Measurements from ENCODE around the gene NLRP11.
"Not testable (repeated sequence)": the region's sequence is repeated elsewhere in the genome, so short reads cannot be mapped to it uniquely, and the experiment has no call there.

GRCh38 chr19:55769632-55770031 lies 62.2 kb downstream of the NLRP11 start:
- TF ChIP-seq, protein P1, sequence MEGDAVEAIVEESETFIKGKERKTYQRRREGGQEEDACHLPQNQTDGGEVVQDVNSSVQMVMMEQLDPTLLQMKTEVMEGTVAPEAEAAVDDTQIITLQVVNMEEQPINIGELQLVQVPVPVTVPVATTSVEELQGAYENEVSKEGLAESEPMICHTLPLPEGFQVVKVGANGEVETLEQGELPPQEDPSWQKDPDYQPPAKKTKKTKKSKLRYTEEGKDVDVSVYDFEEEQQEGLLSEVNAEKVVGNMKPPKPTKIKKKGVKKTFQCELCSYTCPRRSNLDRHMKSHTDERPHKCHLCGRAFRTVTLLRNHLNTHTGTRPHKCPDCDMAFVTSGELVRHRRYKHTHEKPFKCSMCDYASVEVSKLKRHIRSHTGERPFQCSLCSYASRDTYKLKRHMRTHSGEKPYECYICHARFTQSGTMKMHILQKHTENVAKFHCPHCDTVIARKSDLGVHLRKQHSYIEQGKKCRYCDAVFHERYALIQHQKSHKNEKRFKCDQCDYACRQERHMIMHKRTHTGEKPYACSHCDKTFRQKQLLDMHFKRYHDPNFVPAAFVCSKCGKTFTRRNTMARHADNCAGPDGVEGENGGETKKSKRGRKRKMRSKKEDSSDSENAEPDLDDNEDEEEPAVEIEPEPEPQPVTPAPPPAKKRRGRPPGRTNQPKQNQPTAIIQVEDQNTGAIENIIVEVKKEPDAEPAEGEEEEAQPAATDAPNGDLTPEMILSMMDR (IDR thresholded peaks at IDR 0.05): not testable (repeated sequence)
- TF ChIP-seq POLR2A (IDR thresholded peaks at IDR 0.05): not testable (repeated sequence)

All from right lobe of liver (tissue), 4 donors.